BJ (cell line): ENCODE results near the gene PAK5. TPM values are rescaled to one million over a fixed set of nuclear protein-coding genes. Genes with fewer than 3 reads are reported as not detected.

ENCODE experiments used
- CTCF ChIA-PET: fragments of 350-600 bp; formaldehyde crosslinking; extraction: SDS; loops from one replicate; lab custom pipeline; 2021; ENCODE audit warnings: antibody characterized with exemption, inconsistent platforms; lab: Yijun Ruan, JAX
- POLR2A ChIA-PET: fragments of 300-600 bp; sonication (Branson Sonifier 250); formaldehyde crosslinking; extraction: SDS; loops from one replicate; lab custom pipeline; 2021; ENCODE audit warnings: antibody characterized with exemption; lab: Charles Lee
- DNase-seq: peaks from one replicate; pipeline ENCODE4 v3.0.0-alpha.2; 2011; ENCODE audit warnings: low read depth
- H3K27me3 ChIP-seq: 2 replicates; pipeline ENCODE4 v1.6.0; 2011; ENCODE audit warnings: low read length; ENCODE audit not compliant: control insufficient read depth, insufficient read depth
- H3K36me3 ChIP-seq: 2 replicates; pipeline ENCODE4 v1.5.1; 2011; ENCODE audit warnings: low read length; ENCODE audit not compliant: control insufficient read depth, insufficient read depth
- H3K4me3 ChIP-seq: 2 replicates; pipeline ENCODE4 v1.5.1; 2011; ENCODE audit warnings: low read depth, mild to moderate bottlenecking, control low read depth, low read length
- CTCF ChIP-seq: IDR thresholded peaks from 2 replicates; pipeline ENCODE4 v1.5.1; 2011; ENCODE audit warnings: low read depth, mild to moderate bottlenecking, control low read depth, inconsistent platforms, low read length, moderate library complexity; ENCODE audit not compliant: insufficient read depth
- polyA plus RNA-seq: library from polyadenylated mRNA; depleted of rRNA; stranded (reverse); fragments of >200 nt; gene quantifications from 2 replicates; pipeline ENCODE4 v1.2.3, GENCODE V29; 2011

PAK5 gene
- polyA plus RNA-seq, 1 experiment, result not detected

- ChIA-PET POLR2A (no interaction called here), CTCF (no interaction called here)
- no peaks in the 10 kb centered on the region for H3K27me3 ChIP-seq
- TF ChIP-seq CTCF, result no peak
- H3K4me3 ChIP-seq, result no peak overlapping the region
- no peak for DNase-seq
- no peaks in the 10 kb centered on the region for H3K36me3 ChIP-seq
Observed at GRCh38 chr20:9672027-9672426, 166.8 kb downstream of the PAK5 start.

GRCh38 chr20:9668381-9668780, 170.5 kb downstream of the PAK5 start:
- POLR2A ChIA-PET, result no interaction called here
- CTCF ChIA-PET, result no interaction called here
- Histone ChIP-seq H3K36me3 (no peaks in the 10 kb centered on the region), H3K27me3 (no peaks in the 10 kb centered on the region), H3K4me3 (no peak overlapping the region)
- DNase-seq, result no peak
- TF ChIP-seq CTCF, result no peak

GRCh38 chr20:9663423-9663822, 175.5 kb downstream of the PAK5 start:
- H3K4me3 ChIP-seq, result no peak overlapping the region
- ChIA-PET CTCF (no interaction called here), POLR2A (no interaction called here)
- DNase-seq, result no peak
- H3K36me3 ChIP-seq, result no peaks in the 10 kb centered on the region
- H3K27me3 ChIP-seq, result no peaks in the 10 kb centered on the region
- no peak for TF ChIP-seq CTCF

- CTCF ChIA-PET, result no interaction called here
- POLR2A ChIA-PET, result no interaction called here
- no peak for TF ChIP-seq CTCF
Observed at GRCh38 chr20:9660236-9660868, 178.5 kb downstream of the PAK5 start.

GRCh38 chr20:9647741-9648140, 191.1 kb downstream of the PAK5 start:
- Histone ChIP-seq H3K4me3 (no peak overlapping the region), H3K36me3 (no peaks in the 10 kb centered on the region), H3K27me3 (no peaks in the 10 kb centered on the region)
- DNase-seq, result no peak
- ChIA-PET CTCF (interaction anchor here (0.9 kb wide), 1 partner anchor 31 kb away, joined by 3 read pairs; no protein-coding TSS in a partner anchor), POLR2A (no interaction called here)
- TF ChIP-seq CTCF, result no peak

More at GRCh38 chr20:9660236-9660868, 178.5 kb downstream of the PAK5 start:
- no peaks in the 10 kb centered on the region for H3K36me3 ChIP-seq
- H3K4me3 ChIP-seq, result no peak overlapping the region
- no peak for DNase-seq
- no peaks in the 10 kb centered on the region for H3K27me3 ChIP-seq
